ENCODE results near the gene CXADR.

DNA sequence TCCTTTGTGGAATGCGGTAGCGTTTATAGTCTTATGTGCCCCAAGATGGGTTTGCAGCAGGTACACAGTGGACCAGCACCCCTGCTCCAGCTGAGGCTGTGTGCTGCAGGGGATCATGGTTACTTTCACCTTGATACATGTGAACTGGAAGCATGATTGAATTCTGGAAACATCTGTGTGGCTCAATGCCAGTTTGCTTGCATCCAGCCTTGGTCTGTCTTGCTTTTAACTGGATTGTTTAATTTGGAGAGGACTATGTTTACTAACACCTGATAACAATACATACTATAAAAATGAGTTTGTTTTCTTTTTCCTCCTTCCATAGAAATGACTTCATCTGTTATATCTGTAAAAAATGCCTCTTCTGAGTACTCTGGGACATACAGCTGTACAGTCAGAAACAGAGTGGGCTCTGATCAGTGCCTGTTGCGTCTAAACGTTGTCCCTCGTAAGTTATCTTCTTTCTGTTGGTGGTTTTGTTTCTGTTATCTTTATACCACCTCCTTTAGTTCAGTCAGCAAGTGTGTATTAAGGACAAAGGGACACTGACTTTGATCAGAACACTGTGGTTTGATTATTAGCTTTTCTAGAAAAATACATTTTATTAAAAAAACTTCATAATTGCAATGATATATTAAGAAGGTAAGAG, 47.7 kb downstream of the CXADR start:
- TF ChIP-seq, protein P1, sequence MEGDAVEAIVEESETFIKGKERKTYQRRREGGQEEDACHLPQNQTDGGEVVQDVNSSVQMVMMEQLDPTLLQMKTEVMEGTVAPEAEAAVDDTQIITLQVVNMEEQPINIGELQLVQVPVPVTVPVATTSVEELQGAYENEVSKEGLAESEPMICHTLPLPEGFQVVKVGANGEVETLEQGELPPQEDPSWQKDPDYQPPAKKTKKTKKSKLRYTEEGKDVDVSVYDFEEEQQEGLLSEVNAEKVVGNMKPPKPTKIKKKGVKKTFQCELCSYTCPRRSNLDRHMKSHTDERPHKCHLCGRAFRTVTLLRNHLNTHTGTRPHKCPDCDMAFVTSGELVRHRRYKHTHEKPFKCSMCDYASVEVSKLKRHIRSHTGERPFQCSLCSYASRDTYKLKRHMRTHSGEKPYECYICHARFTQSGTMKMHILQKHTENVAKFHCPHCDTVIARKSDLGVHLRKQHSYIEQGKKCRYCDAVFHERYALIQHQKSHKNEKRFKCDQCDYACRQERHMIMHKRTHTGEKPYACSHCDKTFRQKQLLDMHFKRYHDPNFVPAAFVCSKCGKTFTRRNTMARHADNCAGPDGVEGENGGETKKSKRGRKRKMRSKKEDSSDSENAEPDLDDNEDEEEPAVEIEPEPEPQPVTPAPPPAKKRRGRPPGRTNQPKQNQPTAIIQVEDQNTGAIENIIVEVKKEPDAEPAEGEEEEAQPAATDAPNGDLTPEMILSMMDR (conservative IDR thresholded peaks at IDR 0.05; ENCODE audit: low read length): no peak
- no peak for TF ChIP-seq EZH2phosphoT487 (IDR thresholded peaks at IDR 0.05; ENCODE audit: borderline replicate concordance, low read depth, low read length)

All from OCI-LY7 (cell line).